Activated CD8-positive, alpha-beta memory T cell treated with anti-CD3 and anti-CD28 coated beads for 24 hours (primary cell): ENCODE data around the gene TMEM273.

Experiments used
- DNase-seq: peaks from one replicate; pipeline ENCODE4 v3.0.0-alpha.2; 2020

Gene TMEM273

DNA sequence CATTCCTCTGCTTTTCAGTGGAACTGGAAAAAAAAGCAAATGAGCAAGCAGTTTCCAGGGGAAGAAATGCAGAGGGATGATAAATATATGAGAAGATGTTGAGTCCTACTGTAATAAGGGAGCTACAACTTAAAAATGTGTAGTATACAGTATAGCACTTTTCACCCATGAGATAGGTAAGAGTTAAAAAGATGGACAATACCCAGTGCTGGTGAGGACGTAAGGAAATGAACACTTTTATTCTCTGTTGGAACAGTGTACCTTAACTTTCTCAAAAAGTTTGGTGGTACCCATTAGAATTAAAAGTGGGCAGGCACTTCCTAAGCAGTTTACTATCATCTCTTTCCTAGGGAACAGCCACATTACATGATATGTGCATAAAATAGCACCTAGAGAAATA is 51.7 kb downstream of the TMEM273 start:
- no peak for DNase-seq

DNA sequence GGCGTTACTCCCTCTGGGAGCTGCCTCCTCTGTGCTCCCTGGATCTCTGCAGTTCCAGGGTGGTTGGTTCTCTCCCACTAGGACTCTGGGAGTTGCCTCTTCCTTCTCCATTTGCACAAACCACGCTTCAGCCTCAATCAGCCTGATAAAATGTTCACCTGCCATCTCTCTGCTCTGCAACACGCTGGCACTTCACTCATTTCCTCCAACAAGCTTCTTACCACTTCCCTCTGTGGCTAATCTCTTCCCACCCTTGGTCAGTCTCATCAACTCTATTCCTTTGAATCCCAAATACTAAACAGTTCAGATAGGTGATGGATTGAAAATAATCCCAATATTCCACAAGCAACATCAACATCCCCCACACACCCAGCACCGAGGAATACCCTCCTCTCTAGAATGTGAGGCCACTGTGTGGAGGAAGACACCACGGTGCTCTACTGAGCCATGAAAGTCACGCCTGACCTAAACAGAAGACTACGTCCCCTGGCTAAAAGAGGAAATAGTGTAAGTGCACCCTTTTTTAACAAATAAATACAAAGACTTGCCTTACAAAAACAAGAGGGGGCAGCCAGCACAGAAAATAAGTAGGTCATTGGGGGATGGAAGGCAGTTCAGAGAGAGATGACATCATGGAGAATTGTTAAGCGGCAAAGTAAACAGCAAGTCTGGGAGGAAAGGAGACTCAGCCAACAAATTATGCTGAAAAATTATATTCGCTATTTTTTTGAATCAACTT is 52.4 kb downstream of the TMEM273 start:
- DNase-seq, result peak; percentile 5

DNA sequence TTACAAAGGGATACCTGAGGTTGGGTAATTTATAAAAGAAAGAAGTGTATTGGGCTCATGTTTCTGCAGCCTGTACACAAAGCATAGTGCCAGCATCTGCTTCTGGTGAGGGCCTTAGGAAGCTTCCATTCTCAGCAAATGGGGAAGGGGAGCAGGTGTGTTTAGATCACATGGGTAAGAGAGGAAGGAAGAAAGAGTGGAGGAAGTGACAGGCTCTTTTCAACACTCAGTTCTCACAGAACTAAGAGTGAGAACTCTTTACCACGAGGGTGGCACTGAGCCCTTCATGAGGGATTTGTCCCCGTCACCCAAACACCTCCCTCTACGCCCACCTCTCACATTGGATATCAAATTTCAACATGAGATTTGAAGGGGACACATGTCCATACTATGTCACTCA is 53.9 kb downstream of the TMEM273 start:
- peak; percentile 1 for DNase-seq

DNA sequence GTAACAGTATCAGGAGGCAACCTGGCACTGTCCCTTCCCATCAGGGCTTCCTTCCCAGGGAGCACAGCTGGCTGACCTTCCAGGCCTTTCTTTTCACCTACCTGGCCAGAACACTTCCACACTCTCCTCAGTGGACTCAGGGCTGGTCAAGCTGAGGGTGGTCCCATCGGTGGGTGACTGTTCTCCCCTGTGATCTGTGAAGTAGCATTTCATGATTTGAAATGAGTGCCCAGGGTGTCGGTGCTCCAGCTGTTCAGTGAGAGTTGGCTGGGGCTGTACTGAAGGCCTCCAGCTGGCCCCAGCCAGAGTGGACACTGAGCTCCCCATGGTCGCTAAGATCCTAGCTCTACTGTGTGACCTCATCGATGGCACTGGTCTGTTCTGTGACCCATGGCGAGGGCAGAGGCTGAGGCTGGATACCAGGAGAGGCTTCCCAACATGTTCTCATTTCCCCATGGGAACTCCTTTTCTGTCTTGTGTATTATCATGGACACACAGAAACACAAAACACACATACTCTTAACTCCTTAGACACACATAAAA is 54.4 kb downstream of the TMEM273 start, which contains the start of gene FAM170B:
TSS of gene FAM170B (minus strand) at position 316 of the 543 bp plus-strand sequence. CDS start at position 213, 103 bp downstream.
- peak; percentile 24 for DNase-seq

DNA sequence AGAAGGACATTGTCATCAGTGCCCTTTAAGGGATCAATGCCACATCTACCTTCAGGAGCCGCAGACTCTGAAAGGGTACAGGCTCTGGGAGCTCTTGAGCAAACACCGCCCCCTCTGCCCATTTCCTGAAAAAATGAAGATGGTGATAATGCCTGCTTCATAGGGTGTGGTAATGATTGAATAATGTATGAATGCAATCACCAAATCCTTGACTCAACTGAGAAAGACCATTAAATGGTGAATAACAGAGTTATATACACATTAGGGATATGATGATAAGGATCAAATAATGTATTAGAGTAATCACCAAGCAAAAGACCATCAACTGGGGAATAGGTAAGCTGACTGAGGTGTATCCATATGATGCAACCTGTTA is 55.8 kb downstream of the TMEM273 start:
- DNase-seq, result no peak

DNA sequence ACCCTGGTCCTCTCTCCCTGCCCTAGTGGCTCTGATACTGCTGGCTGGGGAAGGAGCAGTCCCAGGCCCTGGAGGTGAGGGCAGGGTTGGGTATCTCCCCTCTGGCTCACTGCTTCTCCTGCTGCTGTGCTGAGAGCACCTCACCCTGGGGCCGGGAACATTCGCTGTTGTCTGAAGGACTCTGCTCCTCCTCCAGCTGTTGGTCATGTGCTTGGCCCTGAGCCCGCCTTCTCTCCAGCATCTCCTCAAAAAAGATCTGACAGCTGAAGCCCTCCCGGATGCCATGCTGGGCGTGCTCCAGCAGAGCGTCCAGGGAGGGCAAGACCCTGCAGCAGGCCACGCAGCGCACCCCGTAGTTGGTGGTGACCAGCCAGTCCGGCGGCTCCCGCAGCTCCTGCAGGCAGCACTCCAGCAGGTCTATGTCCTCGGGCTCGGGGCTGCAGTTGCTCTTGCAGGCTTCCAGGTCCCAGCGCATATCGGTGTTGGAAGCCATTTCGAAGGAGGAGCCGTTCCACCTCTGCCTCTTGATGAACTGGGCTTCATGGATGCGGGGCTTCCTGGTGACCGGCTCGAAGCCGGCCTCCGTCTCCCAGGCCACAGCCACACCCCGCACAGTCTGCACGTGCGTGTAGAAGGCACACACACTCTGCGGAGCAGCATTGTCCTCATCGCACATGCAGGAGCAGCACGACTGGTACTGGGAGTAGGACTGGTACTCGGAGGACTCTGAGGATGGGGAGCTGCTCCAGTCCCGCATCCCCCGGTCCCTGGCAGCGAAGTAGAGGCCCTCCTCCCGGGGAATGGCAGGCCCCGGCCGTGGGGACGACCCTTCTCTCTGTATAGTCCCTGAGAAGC is 56.5 kb downstream of the TMEM273 start:
- peak; percentile 46 for DNase-seq

DNA sequence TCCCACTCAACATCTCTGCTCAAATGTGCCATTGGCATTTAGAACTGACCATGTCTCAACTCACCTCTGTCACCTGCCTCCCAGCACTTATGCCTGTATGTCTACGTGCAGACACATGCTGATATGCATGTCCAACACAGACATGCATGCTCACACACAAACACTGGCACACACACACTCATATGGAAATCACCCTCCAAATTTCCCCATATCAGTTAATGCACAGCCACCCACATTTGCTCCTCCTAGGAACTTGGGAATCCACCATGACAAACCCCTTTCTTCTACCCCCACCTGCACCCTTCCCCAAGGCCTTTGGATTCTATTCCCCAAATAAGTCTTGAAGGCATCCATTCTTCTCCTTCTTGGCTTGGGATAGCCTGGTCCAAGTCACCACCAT is 58.8 kb downstream of the TMEM273 start:
- peak; percentile 15 for DNase-seq

DNA sequence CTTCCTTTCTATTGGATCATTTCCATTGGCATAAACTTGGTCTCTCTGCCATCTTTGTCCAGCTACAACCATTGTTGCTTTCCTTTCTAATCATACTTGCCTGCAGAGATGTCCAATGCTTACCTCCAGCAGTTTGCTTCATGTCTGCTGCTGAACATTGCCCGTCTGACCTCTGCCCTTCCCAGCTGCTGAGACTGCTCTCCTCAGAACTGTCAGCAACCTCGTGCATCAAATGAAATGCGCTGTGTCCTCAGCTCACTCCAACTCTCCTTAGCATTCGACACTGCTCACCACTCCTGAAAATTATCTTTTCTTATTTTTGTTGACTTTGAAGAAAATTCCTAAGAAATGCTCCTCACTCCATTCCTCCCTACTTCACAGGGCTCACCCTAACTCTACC is 59.3 kb downstream of the TMEM273 start:
- DNase-seq, result peak; percentile 4

DNA sequence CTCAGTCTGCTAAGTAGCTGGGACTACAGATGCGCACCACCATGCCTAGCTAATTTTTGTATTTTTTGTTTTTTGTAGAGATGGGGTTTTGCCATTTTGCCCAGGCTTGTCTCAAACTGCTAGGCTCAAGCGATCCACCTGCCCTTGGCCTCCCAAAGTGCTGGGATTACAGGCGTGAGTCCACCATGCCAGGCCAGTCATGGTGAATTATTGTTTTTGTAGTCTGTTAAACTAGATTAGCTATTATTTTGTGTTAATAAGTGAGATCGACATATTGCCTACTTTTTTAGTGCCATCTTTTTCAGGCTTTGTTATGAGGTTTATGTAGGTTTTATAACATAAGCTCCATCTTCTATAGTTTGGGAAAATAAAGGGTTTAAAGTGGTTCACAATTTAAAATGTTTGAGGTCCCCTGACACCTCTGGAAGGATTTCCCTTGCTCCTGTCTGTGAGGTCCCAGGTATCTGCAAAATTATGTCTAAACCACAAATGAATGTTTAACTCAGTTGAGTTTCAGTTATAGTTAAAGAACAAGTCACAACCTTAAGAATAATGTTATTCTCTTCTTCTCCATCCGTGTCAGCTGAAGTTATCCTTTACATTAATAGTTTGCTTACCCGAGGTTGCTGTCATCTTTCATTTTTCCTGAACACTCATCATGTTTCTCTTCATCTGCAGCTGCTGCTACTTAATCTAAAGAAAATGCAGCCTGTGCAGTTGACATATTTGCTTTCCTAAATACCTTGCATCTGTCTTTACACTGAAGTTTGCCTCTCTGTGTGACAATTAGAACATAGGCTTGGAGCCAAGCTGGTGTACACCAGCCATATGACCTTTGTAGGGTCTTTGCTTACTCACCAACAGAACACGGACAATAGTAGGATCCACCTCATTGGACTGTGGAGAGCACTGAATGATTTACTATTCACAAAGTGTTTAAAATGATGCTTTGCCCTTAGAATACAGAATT is 63.9 kb downstream of the TMEM273 start:
- no peak for DNase-seq

DNA sequence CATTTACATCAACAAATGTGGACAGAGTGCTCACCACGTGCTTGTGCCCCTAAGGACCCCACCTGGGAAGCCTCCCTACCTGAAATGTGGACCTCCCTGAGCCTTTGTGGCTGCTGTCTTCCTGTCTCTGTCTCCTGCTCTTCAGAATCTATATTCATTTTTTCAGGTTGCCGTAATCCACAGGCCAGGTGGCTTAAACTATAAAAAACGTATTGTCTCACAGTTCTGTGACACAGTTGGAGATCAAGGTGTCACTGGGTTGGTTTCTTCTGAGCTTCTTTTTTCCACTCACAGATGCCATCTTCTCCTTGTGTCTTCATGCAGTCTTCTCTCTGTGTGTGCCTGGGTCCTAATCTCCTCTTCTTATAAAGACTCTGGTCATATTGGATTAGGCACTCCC is 67.3 kb downstream of the TMEM273 start:
- peak; percentile 15 for DNase-seq

DNA sequence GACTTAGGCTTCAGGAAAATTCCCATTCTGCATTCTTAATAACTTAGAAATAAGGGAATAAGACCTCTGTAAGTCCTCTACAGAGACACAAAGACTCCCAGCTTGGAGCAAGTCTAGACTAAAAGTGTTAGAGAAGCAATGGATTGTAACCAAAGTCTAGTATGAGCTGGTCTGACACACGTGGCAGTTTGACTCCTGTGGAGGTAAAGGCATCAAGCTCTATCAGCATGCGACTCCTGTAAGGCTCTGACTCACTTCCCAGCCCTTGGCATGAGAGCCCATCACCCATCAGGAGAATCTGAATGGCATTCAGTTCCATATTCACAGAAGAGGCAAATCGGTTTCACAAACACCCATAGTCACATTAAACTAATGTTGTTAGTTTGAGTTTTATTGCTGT is 68.4 kb downstream of the TMEM273 start:
- DNase-seq, result peak; percentile 5

DNA sequence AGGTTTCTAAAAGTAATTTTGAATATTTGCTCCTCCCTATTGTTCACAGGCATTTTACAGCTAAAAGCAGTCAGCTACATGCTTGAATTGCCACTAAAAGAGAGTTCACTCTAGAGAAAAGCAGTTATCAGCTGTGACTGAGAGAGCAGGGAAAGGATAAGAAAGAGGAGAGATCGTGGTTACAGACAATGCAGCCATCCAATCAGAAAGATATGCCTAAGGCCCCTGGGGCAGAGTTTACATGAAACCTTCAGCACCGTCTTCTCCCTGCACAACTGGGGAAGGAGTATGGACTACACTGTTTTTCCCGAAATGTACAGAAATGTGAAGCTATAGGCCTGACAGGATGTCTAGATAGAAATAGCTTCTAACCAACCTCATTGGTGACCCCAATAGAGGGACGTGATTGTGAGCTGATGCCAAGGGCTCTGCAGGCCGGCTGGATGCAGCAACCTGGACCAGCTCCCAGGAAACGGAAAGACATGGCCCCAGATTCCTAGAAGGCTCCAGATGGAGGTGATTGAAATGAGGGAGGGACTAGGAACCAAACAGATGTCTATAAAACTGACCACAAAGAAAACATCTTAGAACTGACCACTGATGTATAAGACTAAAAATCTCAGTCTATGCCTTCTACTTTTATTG is 69.6 kb downstream of the TMEM273 start:
- DNase-seq, result peak; percentile 5

DNA sequence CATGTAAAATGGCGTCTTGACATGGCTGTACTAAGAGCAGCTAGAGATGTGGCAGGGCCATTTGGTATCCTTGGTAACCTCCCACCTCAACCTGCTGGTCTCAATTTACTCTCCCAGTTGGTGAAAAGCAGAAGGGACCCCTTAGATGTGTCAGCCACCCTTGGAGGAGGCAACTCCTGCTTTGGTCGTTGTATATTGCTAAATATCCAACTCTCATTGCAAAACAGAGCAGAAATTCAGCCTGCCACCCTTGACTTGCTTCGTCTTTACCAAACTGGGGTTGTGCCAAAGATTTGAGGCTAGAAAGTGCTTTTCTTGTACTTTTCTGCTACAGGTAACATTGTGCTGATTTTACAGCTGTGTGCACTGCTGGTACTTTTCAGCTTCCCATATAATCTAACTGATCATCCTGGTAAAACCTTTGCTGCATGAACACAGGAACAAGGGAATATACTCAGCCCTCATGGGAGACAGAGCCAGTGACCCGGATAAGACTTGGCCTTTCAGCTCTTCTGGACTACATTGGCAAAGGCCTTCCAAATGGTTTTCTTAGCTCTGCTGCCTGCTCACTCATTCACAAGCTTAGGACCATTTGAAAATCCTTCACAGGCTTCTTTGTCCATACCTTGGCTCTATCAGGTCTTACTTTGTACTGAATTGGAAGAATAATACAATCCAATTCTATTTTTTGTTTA is 70.7 kb downstream of the TMEM273 start:
- peak; percentile 1 for DNase-seq

DNA sequence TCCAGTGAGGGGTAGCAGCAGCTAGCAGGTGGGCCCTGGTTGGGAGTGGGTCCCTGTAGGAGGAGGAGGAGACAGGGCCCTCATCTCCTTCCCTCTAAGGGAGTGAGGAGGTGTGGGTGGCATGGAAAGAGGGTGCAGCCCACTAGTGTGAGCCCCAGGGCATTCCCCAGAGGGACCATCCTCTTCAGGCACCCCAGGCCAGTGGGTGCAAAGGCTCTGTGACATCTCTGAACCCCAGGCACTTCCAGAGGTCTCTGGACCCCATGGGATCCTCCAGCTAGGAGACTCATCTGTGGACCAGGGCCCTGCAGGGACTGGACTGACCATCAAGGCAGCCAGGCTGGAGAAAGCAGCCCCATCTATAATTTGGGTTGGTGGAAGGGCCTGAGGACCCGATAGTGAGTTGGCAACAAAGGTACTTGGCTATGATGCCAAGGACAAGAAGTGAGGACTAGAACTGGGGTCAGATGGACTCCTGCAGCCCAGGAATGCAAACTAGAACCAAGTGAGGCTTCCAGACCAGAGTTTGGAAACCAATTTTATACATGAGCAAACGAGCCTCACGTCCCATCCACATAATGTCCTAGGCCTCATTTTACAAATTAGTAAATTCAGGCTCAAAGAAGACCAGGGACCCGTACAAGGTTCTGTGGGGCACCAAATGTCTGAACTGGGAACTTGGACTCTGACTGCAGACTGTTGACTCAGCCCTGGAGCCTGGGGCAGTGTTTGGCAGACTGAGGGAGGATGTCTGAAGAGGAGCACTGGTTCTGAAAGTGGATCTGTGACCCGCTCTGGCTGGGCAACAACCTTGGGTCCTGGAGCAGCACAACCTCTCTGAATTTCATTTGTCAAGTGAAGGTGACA is 71.4 kb downstream of the TMEM273 start:
- peak; percentile 38 for DNase-seq

DNA sequence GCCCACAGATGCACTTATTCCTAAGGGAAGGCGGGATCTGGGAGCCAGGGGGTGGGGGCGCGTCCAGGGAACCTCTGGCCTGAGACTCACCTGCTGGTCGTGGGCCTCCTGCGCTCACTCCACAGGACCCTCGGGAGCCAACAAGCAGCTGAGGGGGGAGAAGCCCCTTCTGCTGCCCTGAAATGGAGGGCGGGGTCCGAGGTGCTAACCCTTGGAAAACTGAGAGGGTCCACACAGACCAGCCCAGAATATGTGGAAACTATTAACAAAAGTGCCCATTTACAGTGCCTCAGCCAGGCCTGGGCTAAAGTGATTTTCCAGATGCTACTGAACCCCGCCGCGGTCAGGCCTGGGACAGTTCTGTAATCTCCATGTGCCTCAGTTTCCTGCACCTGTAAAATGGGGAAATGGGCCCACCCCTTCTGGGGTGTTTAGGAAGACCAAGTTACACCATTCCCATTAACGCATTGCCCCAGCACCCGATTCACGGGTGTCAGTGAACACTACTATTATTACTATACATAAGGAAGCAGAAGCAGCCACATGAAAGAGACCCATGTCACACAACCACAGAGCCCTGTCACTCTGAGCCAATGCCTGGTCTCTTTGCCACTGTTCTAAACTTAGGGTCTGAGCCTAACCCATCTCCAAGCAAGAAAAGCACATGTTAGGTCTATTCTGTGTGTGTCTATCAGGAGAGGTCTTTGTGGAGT is 72.2 kb downstream of the TMEM273 start:
- peak; percentile 41 for DNase-seq

DNA sequence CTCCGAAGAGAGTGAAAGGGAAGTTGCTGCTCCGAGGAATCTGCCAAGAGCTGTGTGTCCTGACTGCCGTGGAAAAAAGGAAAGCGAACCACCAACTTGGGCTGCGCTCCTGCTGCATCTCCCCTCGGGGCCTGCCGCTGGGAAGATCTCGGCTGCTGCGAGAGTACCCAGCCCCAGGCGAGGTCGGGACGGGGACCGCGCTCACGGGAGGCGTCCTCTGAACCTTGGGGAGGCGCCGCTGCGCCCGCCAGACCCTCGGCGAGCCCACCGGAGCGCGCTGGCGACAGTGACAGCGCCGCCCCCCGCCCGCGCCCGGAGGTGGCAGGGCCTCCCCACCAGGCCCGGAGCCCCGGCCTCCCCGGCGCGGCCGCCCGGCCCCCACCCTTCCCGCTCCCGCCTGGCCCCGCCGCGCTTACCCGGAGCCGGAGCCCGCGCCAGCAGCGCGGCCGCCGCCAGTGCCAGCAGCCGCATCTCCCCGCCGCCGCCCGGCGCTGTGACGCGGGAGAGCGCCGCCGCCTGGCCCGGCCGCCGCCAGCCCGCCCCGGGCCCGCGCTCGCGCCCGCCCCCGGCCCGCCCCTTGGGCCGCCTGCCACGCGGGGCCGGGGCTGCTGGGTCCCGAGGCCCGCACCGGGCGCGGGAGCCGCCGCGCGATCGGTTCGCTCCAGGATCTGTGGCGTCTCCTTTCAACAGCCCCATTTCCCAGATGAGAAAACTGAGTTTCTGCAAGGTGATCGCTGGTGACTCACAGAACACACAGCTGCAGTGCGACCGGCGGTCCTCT is 73.0 kb downstream of the TMEM273 start, which contains the start of gene VSTM4:
TSS of gene VSTM4 (minus strand) at position 508 of the 781 bp plus-strand sequence. CDS start at position 471, 37 bp downstream.
- DNase-seq, result peak; percentile 50

DNA sequence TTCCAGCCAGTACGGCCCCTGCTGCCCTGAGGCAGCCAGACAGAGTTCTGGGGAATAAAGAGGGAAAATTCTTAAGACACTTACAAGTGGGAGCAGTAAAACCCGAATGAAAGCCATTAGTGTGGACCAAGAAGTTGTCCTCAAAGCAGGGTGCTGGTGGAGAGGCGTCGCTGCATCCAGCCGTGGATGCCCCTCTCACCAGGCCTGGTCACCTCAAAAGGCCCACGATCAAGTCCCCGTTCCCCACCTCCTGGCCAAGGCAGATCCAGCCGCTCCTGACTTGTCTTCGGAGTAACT is 73.5 kb downstream of the TMEM273 start:
- DNase-seq, result no peak

DNA sequence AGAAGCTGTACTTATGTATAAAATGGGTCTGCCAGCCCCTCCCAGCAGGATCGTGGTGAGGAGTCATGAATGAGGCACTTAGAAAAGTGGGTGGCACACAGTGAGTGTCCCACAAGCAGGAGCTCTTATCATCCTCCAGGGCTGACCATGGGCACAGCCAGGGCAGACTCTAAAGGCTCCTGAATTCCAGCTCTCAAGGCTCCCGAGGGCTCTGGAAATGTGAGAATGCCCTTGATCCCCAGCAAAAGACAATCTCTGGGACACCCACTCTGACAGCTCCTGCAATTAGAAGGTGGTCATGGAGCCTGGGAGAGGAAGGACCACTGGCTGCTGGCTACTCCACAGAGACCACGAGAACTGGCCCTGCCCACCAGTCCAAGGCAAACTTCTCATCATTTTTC is 74.5 kb downstream of the TMEM273 start:
- peak; percentile 17 for DNase-seq

DNA sequence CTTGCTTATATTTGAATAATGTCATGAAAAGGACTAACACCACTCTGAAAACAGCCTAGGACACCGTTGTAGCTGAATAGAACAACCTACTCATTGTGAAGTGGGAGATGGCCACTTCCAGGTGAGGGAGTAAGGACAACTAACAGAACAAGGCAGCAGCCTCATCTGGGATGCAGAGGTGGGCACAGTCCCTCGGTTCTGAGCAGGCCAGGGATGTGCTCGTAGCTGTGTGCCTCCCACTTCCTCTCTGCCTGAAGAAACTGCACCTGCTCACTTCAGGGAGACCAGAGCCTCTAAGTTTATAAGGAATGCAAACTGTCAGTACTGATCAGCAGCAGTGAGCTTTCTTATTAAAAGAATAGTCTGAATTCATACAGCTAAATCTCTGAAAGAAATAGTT is 75.3 kb downstream of the TMEM273 start:
- DNase-seq, result peak; percentile 11
